NCI-H82 treated with DMSO at 0.1 percent for 48 hours (cell line): Measurements from ENCODE around the gene IL11RA.
A peak's percentile ranks its signal among the peaks of the same experiment; 100 is the strongest.

Experiments
- DNase-seq: peaks from one replicate; lab custom pipeline; 2025; ENCODE audit not compliant: unreplicated experiment; lab: John Stamatoyannopoulos, UW

IL11RA gene

DNA sequence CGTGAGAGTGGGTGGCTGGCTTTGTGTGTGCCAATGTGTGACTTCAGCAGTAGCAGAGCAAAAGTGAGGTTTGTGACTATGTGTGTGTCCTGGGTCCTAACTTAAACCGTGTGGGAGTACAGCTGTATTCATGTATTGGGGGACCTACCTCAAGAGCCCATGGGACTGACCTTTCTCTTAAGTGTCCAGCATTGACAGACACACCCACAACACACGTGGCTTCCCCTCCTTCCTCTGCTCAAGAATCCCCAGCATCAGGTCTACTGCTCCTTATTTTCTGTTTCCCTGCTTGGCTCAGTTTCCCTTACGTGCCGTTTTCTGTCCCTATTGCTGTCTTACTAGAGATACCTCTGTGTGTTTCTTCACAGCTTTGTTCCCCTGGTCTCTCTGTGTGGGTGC, 616 bp downstream of the IL11RA start:
- DNase-seq = no peak

DNA sequence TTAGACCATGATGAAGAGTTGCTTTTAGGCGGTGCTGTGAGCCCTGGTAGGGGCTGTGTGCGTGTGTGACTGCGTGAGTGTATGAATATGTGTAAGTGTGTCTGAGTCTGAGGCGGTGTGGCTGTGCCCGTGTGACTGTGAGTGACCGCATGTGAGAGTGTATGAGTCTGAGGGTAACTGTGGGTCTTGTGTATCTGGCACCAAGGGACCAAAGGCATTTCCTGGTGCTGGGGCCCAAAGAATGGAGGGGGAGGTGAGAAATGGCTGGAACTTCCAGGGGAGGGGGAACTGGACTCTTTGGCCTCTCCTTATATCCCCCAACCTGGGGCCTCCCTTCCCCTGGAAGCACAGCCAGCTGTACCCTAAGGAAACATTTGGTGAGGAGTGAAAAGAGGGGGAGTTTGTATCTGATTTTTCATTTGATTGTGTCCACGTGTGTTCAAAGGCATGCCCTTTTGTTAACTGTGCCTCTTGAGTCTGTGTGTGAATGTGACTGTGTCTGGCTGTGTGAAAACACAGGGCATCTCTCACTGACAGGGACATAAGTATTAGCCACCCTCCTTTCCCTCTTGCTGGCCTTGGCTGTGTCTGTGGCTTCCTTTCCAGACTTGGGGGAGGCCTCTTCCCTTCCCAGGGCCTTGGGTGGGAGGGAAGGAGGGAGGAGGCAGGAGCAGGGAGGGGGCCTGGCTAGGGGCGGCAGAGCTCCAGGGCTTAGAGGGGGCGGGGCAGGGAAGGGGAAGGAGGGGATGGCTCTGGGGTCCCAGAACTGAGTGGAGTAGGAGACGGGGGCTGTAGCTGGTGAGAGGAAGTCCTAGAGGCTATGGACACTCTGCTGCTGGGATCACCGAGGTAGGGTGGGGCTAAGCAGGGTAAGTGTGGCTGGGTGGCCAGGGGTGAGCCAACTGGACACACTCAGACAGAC, 1.4 kb downstream of the IL11RA start:
- peak; percentile 49 for DNase-seq

DNA sequence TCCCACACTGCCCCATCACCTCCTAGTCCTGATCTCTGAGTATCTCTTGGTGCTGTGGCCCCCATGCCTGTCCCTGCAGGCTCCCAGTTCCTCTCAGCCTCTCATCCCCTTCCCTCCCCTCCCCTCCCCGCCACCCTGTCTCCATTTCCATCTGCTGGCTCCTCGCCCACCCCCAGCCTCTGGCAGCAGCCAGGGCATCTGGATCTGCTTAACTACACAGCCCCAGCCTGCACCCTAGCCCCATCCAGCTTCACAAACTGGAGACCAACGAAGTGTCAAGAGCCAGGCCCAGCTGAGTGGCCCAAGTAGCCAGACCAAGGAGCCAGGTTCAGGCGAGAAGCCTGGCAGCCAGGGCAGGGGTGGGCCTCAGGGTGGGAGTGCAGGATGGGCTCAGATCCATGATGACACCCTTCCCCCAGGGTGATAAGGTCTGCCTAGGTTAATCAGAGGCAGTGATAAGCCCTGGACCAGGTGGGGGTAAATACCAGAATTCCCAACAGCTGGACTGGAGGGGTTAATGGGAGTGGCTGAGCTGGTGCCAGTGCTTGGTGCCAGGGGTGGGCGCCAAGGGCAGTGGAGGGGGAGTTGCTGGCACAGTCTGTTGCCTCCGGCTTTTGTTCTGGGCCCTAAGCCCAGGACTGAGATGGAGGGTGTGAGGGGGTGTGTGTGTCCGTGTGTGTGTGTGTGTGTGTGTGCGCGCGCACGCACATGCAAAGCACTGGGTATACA, 2.5 kb downstream of the IL11RA start:
- DNase-seq = peak; percentile 57

DNA sequence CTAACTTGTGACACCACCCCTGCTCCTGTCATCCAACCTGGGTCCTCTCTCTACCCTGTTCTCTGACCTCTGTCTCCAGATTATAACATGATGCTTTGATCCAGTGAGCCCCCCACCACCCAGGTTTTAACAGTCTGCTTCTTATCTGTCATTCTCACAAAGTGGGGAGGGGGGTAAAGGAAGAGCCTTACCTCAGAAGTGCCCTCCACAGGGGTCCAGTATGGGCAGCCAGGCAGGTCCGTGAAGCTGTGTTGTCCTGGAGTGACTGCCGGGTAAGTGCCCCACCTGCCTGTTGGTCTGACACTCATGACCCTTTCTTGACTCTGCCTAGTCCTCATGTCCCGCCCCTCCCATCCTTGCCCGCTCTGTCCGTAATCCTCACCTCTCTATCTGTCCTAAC, 3.4 kb downstream of the IL11RA start:
- no peak for DNase-seq

DNA sequence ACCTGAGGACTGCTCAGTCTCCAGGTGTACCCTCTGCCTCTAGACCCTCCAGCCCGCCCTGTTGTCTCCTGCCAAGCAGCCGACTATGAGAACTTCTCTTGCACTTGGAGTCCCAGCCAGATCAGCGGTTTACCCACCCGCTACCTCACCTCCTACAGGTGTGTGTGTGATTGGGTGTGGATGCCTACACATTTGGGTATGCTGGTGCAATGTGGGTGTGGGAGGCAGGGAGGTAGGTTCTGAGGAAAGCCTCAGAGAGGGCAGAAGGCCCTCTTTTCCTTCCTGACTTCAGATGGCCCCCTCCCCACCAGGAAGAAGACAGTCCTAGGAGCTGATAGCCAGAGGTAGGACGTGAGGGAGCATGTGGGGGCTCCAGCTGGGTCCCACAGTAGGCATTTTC, 5.0 kb downstream of the IL11RA start:
- DNase-seq = no peak

DNA sequence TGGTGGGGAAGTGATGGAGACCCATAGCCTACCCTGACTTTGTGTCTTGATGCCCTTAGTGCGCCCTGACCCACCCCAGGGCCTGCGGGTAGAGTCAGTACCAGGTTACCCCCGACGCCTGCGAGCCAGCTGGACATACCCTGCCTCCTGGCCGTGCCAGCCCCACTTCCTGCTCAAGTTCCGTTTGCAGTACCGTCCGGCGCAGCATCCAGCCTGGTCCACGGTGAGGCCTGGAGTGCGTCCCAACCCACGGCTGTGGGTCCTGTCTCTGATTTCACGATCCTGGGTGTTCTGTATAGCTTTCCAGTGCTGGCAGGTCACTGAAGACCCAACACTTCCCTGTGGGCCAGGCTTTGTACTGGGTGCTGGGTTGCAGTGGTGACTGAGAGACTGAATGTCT, 6.5 kb downstream of the IL11RA start:
- DNase-seq = no peak

DNA sequence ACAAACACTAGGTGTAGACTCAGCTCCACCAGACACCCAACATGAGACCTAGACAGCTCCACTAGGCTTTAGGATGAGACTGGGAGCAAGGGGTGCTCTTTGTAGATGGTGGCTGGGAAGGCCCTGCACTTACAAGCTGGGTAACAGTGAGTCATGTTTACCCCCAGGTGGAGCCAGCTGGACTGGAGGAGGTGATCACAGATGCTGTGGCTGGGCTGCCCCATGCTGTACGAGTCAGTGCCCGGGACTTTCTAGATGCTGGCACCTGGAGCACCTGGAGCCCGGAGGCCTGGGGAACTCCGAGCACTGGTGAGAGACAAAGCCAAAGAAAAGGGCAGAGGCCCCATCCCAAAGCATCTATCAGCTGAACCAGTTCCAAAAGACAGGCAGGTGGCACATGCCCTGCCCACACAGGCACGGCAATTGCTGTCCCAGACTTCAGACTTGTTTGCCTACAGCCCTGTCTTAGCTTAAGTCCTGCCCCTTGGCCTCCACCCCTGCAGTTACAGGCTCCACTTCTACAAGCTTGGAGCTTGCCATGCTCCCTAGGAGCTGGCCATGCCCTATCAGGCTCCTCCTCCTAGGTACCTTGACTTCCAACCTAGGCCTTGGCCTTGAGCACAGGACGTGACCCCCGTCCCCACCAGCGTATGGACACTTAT, 7.7 kb downstream of the IL11RA start:
- DNase-seq = no peak

DNA sequence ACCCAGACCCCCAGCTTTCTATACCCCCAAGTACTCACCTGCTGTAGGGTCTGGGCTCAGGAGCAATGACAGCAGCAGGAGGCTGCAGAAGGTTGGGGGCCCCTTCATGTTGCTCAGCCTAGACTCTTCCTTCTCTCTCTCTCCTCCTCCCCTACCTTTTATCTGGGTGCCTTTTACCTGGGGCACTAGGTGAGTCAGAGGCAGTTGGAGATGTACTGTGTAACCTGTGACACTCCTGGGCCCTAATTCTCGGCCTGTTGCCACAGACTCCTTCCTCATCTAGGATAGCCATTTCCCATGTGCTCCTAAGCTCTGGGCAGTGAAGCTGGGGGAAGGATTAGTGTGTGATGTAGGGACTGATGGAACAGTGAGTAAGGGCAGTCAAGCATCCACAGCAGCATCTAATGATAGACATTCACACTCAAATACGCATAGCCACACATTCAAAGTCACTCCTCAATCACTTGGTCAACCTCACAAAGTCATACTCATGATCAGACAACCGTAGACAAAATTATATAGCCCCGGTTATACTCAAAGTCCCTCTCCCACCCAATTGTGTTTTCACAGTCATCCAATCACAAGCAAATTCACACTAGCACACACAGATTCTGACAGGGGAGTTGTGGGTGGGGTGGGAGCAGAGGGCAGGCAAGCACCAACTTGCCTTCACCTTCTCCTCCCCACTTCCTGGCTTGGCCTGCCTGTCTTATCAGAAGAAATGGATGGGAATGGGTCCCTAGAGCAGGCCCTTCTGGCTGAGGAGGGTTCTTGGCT, 10.7 kb downstream of the IL11RA start, which contains the start of gene CCL27:
CCL27 (minus strand) TSS at position 132 of the 777 bp plus-strand sequence; CDS start at position 108, 24 bp downstream.
- DNase-seq = no peak

DNA sequence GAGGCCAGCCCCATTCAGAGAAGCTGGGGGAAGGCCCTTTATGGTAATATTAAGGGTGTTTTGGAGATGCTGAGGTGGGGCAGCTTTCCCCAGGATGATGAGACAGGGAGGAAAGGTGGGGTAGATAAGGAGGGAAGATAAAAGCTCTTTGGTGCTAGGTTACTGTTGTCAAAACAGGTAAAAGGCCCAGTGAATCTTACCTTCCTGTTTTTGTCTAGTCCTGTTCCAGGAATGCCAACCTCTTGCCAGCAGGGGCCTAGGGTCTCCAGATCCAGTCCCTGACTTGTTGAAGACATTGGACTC, 11.3 kb downstream of the IL11RA start:
- no peak for DNase-seq

DNA sequence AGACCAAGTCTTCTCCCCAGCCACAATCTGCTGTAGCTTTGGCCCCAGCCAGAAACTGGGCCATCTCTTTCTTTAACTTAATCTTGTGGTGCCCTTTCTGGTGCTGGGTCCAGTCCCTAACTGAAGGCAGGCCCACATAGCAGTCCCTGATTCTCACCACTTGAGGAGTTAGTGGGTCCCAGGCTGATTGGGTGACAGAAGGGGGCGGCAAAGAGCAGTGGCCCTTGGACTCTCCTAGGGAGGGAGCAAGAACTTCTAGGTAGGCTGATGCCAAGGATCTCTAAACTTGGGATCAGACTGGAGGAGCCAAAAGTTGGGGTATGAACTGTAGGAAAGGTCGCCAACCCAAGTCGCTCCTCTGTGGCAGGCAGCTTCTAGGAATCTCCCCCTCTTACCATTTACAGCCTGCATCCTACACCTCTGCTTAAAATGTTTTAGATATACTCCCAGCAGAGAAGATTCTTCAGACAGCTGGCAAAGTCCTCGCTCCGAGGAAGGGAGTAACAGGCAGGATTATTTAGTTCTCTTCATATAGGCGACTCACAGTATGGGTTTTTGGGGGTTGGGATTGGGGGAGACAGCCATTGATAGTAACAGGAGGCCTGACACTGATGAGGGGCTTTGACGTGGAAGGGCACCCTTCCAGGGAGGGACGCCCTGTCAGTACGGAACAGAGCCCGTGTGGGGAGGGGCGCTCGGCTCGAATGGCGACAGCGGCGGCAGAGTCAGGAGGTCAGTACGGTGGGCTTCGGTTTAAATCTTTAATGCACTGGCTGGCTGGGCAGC, 12.5 kb downstream of the IL11RA start:
- peak; percentile 44 for DNase-seq

DNA sequence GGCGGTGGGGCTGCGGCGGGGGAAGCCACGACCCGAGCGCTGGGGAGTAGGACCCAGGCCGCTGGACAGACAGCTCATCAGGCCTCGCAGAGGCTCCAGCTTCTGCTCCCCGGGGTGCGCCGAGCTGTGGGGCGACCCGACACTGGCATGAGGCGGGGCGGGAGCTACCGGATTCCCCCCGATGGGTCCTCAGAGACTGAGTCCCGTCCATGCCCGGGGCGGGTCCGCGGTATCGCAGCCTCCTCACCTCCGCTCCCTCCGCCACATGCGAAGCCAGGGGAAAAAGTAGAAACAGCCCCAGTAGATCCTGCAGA, 13.0 kb downstream of the IL11RA start:
- DNase-seq = no peak

DNA sequence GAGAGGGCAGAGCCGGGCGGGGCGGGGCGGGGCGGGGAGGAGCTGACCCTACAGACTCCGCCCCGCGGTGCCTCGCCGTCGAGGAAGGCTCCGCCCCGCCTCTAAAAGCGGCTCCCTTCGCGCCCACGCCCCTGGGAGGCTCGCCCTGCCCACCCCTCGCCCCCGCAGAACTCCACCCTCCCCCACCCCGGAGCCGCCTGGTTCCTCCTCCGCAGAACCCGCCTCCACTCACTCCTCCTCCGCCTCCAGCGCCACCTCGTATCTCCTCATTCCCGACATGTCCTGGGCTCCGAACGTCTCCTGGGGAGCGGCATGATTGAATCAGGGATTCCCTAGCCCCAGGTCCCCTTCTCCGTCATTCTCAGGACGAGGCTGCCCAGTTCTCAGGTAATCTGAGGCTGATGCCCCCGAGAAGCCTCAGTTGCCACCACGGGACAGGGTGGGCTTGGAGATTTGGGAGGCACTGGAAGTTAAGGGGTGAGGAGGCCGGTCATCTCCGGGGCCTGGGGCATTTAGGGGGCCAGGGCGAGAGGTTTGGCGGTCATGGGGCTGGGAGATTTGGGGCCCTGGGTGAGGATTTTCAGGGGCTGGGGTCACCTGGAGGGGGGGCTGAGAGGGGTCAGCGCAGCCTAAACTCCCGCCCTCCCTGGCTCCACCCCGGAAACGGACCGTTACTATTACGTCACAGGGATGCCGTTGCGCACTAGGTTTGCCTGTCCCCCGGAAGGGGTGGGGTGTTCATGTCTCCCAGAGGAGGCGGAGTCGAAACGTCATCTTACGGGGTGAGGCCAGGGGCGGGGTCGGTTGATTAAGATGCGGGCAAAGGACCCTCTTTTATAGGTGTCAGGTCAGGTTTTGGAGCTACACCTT, 13.6 kb downstream of the IL11RA start:
- peak; percentile 76 for DNase-seq

DNA sequence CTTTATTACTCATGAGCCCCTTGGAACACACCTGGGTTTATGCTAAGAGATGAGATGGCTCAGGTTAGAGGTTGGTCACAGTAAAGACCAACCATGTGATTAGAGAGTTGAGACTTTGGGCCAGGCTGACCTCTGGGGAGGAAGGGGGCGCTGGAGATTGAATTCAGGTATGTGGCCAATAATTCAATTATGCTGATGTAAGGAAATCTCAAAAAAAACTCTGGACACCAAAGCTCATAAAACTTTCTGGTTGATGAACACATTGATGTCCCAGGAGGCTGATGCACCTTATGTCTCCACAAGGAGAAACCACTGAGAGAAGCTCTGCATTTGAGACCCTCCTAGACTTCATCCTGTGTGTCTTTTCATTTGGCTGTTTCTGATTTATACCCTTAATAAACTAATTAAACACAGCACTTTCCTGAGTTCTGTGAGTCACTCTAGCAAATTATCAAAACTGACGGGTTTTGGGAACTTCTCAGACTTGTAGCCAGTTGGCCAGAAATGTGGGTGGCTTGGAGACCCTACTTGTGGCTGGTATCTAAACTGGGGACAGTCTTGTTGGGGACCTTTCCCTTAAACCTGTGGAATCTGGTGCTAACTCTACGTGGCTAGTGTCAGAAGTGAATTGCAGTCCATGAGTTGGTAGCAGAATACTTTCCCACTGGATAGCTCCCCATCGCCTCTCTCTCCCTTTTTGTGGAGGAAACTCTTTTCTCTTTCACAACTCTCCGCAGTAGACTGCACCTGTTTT, 18.0 kb downstream of the IL11RA start:
- no peak for DNase-seq

DNA sequence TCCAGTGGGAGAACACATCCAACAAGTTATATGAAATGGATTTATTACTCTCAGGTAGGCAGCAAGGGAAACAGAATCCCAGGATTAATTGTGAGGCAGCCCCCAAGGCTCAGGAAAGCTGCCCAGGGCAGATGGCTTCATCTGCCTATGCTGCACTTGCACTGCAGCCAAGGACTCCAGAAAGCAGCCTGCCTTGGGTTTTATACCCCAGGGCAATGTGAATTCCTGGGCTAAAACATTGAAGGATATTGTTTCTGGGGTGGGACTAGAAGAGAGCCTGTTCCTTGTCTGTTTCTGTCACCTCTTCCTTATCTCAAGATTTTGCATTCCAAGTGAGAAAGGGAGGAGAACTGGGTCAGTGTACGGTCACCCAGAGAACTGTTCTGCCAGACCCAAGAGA, 19.3 kb downstream of the IL11RA start:
- no peak for DNase-seq

DNA sequence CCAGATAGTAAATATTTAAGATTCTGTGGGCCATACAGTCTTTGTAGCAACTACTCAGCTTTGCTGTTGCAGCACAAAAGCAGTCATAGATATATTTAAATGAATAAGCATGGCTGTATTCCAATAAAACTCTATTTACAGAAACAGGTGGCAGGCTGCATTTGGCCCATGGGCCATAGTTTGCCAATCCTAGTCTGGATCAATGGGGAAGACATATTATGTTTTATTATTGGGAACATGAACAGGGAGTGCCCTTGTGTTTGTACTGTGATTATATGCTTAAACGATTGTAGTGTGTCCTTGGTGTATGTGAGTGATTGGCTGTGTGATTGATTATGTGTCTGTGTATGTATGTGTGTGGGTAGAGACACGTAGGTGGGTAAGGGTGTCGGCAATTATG, 22.5 kb downstream of the IL11RA start:
- no peak for DNase-seq

DNA sequence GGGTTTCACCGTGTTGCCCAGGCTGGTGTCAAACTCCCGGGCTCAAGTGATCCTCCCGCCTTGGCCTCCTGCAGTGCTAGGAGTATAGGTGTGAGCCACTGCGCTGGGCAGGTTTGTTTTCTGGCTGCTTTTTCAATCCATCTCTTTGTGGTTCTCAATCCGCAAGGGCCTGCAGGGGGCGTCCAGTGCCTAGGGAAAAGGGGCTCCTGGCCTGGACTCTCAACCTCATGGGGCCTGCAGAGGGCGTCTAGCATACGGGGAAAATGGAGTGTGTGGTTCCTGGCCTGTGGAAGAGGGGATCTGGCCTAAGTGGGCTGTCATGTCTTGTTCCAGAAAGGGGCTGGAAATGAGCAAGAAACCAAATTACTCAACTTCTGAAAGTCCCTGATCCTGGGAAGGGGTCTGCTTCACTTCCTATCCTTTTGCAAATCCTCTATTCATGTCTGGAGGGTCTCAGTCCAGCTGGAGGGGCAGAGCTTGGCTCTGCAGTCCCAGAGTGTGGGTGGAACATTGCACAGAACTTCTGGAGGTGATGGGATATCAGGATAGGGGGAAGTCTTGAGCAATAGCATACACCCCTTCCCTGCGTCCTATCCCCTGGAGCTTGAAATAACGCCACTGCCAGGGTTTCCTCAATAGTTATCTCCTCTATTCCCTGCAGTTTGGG, 23.2 kb downstream of the IL11RA start:
- peak; percentile 77 for DNase-seq

DNA sequence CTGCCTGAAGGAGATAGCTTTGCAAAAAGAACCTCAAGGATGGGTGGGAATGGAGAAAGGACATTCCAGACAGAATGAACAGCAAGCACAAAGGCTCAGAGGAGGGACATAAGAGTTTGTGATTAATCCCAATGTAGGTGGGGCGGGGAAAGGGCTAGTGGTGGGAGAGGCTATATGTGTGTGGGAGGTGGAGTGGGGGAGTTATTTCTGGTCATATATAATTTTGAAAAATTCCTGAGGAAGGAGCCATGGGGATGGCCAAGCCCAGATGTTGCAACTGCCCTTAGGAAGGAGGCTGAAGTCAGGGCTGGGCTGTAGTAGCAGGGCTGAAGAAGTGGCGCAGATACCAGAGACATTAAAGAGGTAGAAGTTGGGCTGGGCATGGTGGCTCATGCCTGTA, 23.9 kb downstream of the IL11RA start:
- DNase-seq = no peak

DNA sequence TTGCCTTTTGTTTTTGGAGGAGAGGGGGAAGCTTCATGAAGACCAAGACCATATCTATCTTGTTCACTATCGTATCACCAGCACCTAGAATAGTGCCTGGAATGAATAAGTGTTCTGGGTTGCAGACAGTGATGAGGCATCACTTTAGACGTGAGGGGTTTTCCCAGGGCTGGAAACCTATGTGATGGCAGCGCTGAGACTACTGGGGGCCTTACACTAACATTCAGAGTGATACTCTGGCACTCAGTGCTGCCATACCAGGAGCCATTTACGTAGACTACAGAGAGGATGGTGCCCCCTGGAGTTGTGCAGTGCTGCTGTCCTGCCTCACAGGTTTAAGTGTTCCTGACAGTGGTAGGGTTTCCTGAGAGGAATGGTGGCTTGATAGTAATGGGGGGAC, 32.2 kb downstream of the IL11RA start:
- no peak for DNase-seq
